ENCODE results near the gene EIF3A. TPM values are rescaled to one million over a fixed set of nuclear protein-coding genes. Genes with fewer than 3 reads are reported as not detected.

Gene EIF3A
- polyA plus RNA-seq, result 147 TPM
- long read RNA-seq, donor 1, full-length matches to known transcripts, result 1 of 62 reads
- long read RNA-seq, donor 1, partial matches to known transcripts, result 61 of 62 reads
- long read RNA-seq, donor 1, other reads (novel, unspliced or antisense), result 0 of 62 reads
- long read RNA-seq, donor 2, full-length matches to known transcripts, result 6 of 190 reads
- long read RNA-seq, donor 2, partial matches to known transcripts, result 184 of 190 reads
- long read RNA-seq, donor 2, other reads (novel, unspliced or antisense), result 0 of 190 reads
- long read RNA-seq, donor 3, result 0 reads
- long read RNA-seq, donor 4, partial matches to known transcripts, result 17 of 17 reads
- long read RNA-seq, donor 4, other reads (novel, unspliced or antisense), result 0 of 17 reads
- long read RNA-seq, donor 5, full-length matches to known transcripts, result 1 of 45 reads
- long read RNA-seq, donor 5, partial matches to known transcripts, result 44 of 45 reads
- long read RNA-seq, donor 5, other reads (novel, unspliced or antisense), result 0 of 45 reads
- long read RNA-seq, donor 6, full-length matches to known transcripts, result 3 of 160 reads
- long read RNA-seq, donor 6, partial matches to known transcripts, result 157 of 160 reads
- long read RNA-seq, donor 6, other reads (novel, unspliced or antisense), result 0 of 160 reads
- long read RNA-seq, donor 7, partial matches to known transcripts, result 61 of 61 reads
- long read RNA-seq, donor 7, other reads (novel, unspliced or antisense), result 0 of 61 reads
- long read RNA-seq, donor 8, partial matches to known transcripts, result 267 of 267 reads
- long read RNA-seq, donor 8, other reads (novel, unspliced or antisense), result 0 of 267 reads
- long read RNA-seq, donor 9, partial matches to known transcripts, result 127 of 127 reads
- long read RNA-seq, donor 9, other reads (novel, unspliced or antisense), result 0 of 127 reads
- long read RNA-seq, donor 10, full-length matches to known transcripts, result 1 of 134 reads
- long read RNA-seq, donor 10, partial matches to known transcripts, result 133 of 134 reads
- long read RNA-seq, donor 10, other reads (novel, unspliced or antisense), result 0 of 134 reads
- long read RNA-seq, donor 11, partial matches to known transcripts, result 81 of 83 reads
- long read RNA-seq, donor 11, other reads (novel, unspliced or antisense), result 0 of 83 reads

- peak within 1 kb of the TSS; percentile 96 for H3K4me3 ChIP-seq (ENCODE audit: low read length)
These were observed at the start of gene EIF3A for GRCh38 chr10:119080521-119081259. Gene EIF3A, minus strand, starts transcription at chr10:119080817. Its CDS starts 141 bp downstream, at chr10:119080676.

GRCh38 chr10:119129721-119130120 is 49.1 kb upstream of the EIF3A start:
- 67% methylated on average over 1 of the region's 4 CpGs for WGBS (ENCODE audit: insufficient coverage, low lambda C conversion rate)

More at GRCh38 chr10:119080521-119081259, at the start of gene EIF3A:
- Histone ChIP-seq H3K36me3 (ENCODE audit: control insufficient read depth, insufficient read depth, low read length) (peaks cover 4% of the 10 kb centered on the region), H3K4me1 (ENCODE audit: control insufficient read depth, insufficient read depth, low read length) (peaks cover 7% of the 10 kb centered on the region), H3K27ac (ENCODE audit: low read length) (peak within 1 kb of the TSS; percentile 94), H3K27me3 (ENCODE audit: control insufficient read depth, insufficient read depth, low read length) (no peaks in the 10 kb centered on the region), H3K9me3 (ENCODE audit: control insufficient read depth, low read depth, low read length) (no peaks in the 10 kb centered on the region)
- peak; percentile 95 to 96 for DNase-seq
- WGBS (ENCODE audit: insufficient coverage, low lambda C conversion rate), result no CpG with 5 or more reads among the region's 74 CpGs

GRCh38 chr10:119125942-119126341 is 45.3 kb upstream of the EIF3A start:
- WGBS (ENCODE audit: insufficient coverage, low lambda C conversion rate), result 100% methylated on average over 1 of the region's 2 CpGs
- Histone ChIP-seq H3K4me1 (ENCODE audit: control insufficient read depth, insufficient read depth, low read length) (no peaks in the 10 kb centered on the region), H3K27ac (ENCODE audit: low read length) (no peak overlapping the region), H3K9me3 (ENCODE audit: control insufficient read depth, low read depth, low read length) (no peaks in the 10 kb centered on the region), H3K27me3 (ENCODE audit: control insufficient read depth, insufficient read depth, low read length) (no peaks in the 10 kb centered on the region), H3K4me3 (ENCODE audit: low read length) (no peak overlapping the region), H3K36me3 (ENCODE audit: control insufficient read depth, insufficient read depth, low read length) (peaks cover 72% of the 10 kb centered on the region)
- no peak for DNase-seq

More at GRCh38 chr10:119129721-119130120, 49.1 kb upstream of the EIF3A start:
- H3K9me3 ChIP-seq (ENCODE audit: control insufficient read depth, low read depth, low read length), result no peaks in the 10 kb centered on the region
- no peaks in the 10 kb centered on the region for H3K4me1 ChIP-seq (ENCODE audit: control insufficient read depth, insufficient read depth, low read length)
- no peak overlapping the region for H3K4me3 ChIP-seq (ENCODE audit: low read length)
- no peak for DNase-seq
- peaks cover 72% of the 10 kb centered on the region for H3K36me3 ChIP-seq (ENCODE audit: control insufficient read depth, insufficient read depth, low read length)
- no peak overlapping the region for H3K27ac ChIP-seq (ENCODE audit: low read length)
- no peaks in the 10 kb centered on the region for H3K27me3 ChIP-seq (ENCODE audit: control insufficient read depth, insufficient read depth, low read length)

- Histone ChIP-seq H3K4me3 (ENCODE audit: low read length) (no peak overlapping the region), H3K27me3 (ENCODE audit: control insufficient read depth, insufficient read depth, low read length) (no peaks in the 10 kb centered on the region), H3K36me3 (ENCODE audit: control insufficient read depth, insufficient read depth, low read length) (peaks cover 57% of the 10 kb centered on the region), H3K9me3 (ENCODE audit: control insufficient read depth, low read depth, low read length) (no peaks in the 10 kb centered on the region), H3K27ac (ENCODE audit: low read length) (peak overlapping the region; percentile 61), H3K4me1 (ENCODE audit: control insufficient read depth, insufficient read depth, low read length) (peaks cover 7% of the 10 kb centered on the region)
- WGBS (ENCODE audit: insufficient coverage, low lambda C conversion rate), result no CpG with 5 or more reads among the region's 2 CpGs
- DNase-seq, result no peak
These were observed 40.3 kb upstream of the EIF3A start for GRCh38 chr10:119120875-119121274.

GRCh38 chr10:119120413-119120867 is 39.8 kb upstream of the EIF3A start:
- Histone ChIP-seq H3K36me3 (ENCODE audit: control insufficient read depth, insufficient read depth, low read length) (peaks cover 55% of the 10 kb centered on the region), H3K27me3 (ENCODE audit: control insufficient read depth, insufficient read depth, low read length) (no peaks in the 10 kb centered on the region), H3K4me3 (ENCODE audit: low read length) (no peak overlapping the region), H3K4me1 (ENCODE audit: control insufficient read depth, insufficient read depth, low read length) (peaks cover 10% of the 10 kb centered on the region), H3K27ac (ENCODE audit: low read length) (peak overlapping the region; percentile 63), H3K9me3 (ENCODE audit: control insufficient read depth, low read depth, low read length) (no peaks in the 10 kb centered on the region)
- DNase-seq, result peak; percentile 83 to 90
- 79% methylated on average over 2 of the region's 4 CpGs for WGBS (ENCODE audit: insufficient coverage, low lambda C conversion rate)

GRCh38 chr10:119119400-119119799 is 38.8 kb upstream of the EIF3A start:
- no peak overlapping the region for H3K4me3 ChIP-seq (ENCODE audit: low read length)
- H3K9me3 ChIP-seq (ENCODE audit: control insufficient read depth, low read depth, low read length), result no peaks in the 10 kb centered on the region
- no peak for DNase-seq
- no CpG with 5 or more reads among the region's 1 CpG for WGBS (ENCODE audit: insufficient coverage, low lambda C conversion rate)
- peaks cover 56% of the 10 kb centered on the region for H3K36me3 ChIP-seq (ENCODE audit: control insufficient read depth, insufficient read depth, low read length)
- H3K27me3 ChIP-seq (ENCODE audit: control insufficient read depth, insufficient read depth, low read length), result no peaks in the 10 kb centered on the region
- peak overlapping the region; percentile 63 for H3K27ac ChIP-seq (ENCODE audit: low read length)
- peaks cover 17% of the 10 kb centered on the region for H3K4me1 ChIP-seq (ENCODE audit: control insufficient read depth, insufficient read depth, low read length)

GRCh38 chr10:119118231-119118630 is 37.6 kb upstream of the EIF3A start:
- Histone ChIP-seq H3K4me3 (ENCODE audit: low read length) (no peak overlapping the region), H3K27me3 (ENCODE audit: control insufficient read depth, insufficient read depth, low read length) (no peaks in the 10 kb centered on the region), H3K27ac (ENCODE audit: low read length) (no peak overlapping the region), H3K4me1 (ENCODE audit: control insufficient read depth, insufficient read depth, low read length) (peaks cover 29% of the 10 kb centered on the region), H3K36me3 (ENCODE audit: control insufficient read depth, insufficient read depth, low read length) (peaks cover 55% of the 10 kb centered on the region), H3K9me3 (ENCODE audit: control insufficient read depth, low read depth, low read length) (no peaks in the 10 kb centered on the region)
- WGBS (ENCODE audit: insufficient coverage, low lambda C conversion rate), result 94% methylated on average over 2 of the region's 5 CpGs
- no peak for DNase-seq

- 90% methylated on average over 2 of the region's 6 CpGs for WGBS (ENCODE audit: insufficient coverage, low lambda C conversion rate)
- no peak for DNase-seq
- Histone ChIP-seq H3K4me1 (ENCODE audit: control insufficient read depth, insufficient read depth, low read length) (peaks cover 34% of the 10 kb centered on the region), H3K27me3 (ENCODE audit: control insufficient read depth, insufficient read depth, low read length) (no peaks in the 10 kb centered on the region), H3K9me3 (ENCODE audit: control insufficient read depth, low read depth, low read length) (no peaks in the 10 kb centered on the region), H3K27ac (ENCODE audit: low read length) (peak overlapping the region; percentile 57), H3K4me3 (ENCODE audit: low read length) (no peak overlapping the region), H3K36me3 (ENCODE audit: control insufficient read depth, insufficient read depth, low read length) (peaks cover 54% of the 10 kb centered on the region)
These were observed 35.8 kb upstream of the EIF3A start for GRCh38 chr10:119116326-119116951.

- peaks cover 34% of the 10 kb centered on the region for H3K4me1 ChIP-seq (ENCODE audit: control insufficient read depth, insufficient read depth, low read length)
- H3K27ac ChIP-seq (ENCODE audit: low read length), result peak overlapping the region; percentile 57
These were observed 35.3 kb upstream of the EIF3A start for GRCh38 chr10:119115926-119116325.

More at GRCh38 chr10:119115926-119116325, 35.3 kb upstream of the EIF3A start:
- 90% methylated on average over 2 of the region's 9 CpGs for WGBS (ENCODE audit: insufficient coverage, low lambda C conversion rate)
- Histone ChIP-seq H3K4me3 (ENCODE audit: low read length) (no peak overlapping the region), H3K27me3 (ENCODE audit: control insufficient read depth, insufficient read depth, low read length) (no peaks in the 10 kb centered on the region), H3K36me3 (ENCODE audit: control insufficient read depth, insufficient read depth, low read length) (peaks cover 53% of the 10 kb centered on the region), H3K9me3 (ENCODE audit: control insufficient read depth, low read depth, low read length) (no peaks in the 10 kb centered on the region)
- DNase-seq, result no peak

Data from large intestine (tissue), 12 donors.